Astrocyte (in vitro differentiated cells and primary cell): ENCODE measurements around the gene ZBTB7B.

ENCODE experiments used
- EZH2 ChIP-seq: IDR thresholded peaks from 2 replicates; pipeline ENCODE4 v1.6.1; 2012; ENCODE audit warnings: mild to moderate bottlenecking, low read length, inconsistent platforms; ENCODE audit not compliant: insufficient read depth
- TF ChIP-seq, protein P1 (sequence below): IDR thresholded peaks from 2 replicates; pipeline ENCODE4 v1.5.1; 2011; ENCODE audit warnings: low read depth, mild to moderate bottlenecking, inconsistent platforms, low read length, moderate library complexity; ENCODE audit not compliant: insufficient read depth

DNA sequence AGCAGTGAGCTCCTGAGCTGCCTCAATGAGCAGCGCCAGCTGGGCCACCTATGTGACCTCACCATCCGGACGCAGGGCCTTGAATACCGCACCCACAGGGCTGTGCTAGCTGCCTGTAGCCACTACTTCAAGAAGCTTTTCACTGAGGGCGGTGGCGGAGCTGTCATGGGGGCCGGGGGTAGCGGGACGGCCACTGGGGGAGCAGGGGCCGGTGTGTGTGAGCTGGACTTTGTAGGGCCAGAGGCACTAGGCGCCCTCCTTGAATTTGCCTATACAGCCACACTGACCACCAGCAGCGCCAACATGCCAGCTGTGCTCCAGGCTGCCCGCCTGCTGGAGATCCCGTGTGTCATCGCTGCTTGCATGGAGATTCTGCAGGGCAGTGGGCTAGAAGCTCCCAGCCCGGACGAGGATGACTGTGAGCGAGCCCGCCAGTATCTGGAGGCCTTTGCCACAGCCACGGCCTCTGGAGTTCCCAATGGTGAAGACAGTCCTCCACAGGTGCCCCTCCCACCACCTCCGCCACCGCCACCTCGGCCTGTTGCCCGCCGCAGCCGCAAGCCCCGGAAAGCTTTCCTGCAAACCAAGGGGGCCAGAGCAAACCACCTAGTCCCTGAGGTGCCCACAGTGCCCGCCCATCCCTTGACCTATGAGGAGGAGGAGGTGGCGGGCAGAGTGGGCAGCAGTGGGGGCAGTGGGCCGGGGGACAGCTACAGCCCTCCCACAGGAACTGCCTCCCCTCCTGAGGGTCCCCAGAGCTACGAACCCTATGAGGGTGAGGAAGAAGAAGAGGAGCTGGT lies 12.3 kb downstream of the ZBTB7B start:
- TF ChIP-seq, protein P1, sequence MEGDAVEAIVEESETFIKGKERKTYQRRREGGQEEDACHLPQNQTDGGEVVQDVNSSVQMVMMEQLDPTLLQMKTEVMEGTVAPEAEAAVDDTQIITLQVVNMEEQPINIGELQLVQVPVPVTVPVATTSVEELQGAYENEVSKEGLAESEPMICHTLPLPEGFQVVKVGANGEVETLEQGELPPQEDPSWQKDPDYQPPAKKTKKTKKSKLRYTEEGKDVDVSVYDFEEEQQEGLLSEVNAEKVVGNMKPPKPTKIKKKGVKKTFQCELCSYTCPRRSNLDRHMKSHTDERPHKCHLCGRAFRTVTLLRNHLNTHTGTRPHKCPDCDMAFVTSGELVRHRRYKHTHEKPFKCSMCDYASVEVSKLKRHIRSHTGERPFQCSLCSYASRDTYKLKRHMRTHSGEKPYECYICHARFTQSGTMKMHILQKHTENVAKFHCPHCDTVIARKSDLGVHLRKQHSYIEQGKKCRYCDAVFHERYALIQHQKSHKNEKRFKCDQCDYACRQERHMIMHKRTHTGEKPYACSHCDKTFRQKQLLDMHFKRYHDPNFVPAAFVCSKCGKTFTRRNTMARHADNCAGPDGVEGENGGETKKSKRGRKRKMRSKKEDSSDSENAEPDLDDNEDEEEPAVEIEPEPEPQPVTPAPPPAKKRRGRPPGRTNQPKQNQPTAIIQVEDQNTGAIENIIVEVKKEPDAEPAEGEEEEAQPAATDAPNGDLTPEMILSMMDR, result no peak
- no peak for TF ChIP-seq EZH2
